Measurements from ENCODE around the gene SH3BP4. TPM values are rescaled to one million over a fixed set of nuclear protein-coding genes. Genes with fewer than 3 reads are reported as not detected.

SH3BP4 gene
- total and polyA plus RNA-seq, 2 of the 13 experiments (the other 11 are each of a cell fraction or from before 2014, with no cell fraction given) = 34.6 to 99.1 TPM

GRCh38 chr2:235055891-235056516 lies 104.2 kb downstream of the SH3BP4 start (continued):
- TF ChIP-seq, protein P1, sequence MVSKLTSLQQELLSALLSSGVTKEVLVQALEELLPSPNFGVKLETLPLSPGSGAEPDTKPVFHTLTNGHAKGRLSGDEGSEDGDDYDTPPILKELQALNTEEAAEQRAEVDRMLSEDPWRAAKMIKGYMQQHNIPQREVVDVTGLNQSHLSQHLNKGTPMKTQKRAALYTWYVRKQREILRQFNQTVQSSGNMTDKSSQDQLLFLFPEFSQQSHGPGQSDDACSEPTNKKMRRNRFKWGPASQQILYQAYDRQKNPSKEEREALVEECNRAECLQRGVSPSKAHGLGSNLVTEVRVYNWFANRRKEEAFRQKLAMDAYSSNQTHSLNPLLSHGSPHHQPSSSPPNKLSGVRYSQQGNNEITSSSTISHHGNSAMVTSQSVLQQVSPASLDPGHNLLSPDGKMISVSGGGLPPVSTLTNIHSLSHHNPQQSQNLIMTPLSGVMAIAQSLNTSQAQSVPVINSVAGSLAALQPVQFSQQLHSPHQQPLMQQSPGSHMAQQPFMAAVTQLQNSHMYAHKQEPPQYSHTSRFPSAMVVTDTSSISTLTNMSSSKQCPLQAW (CRISPR knock-in tag; IDR thresholded peaks at IDR 0.05) = no peak
- TF ChIP-seq ZNF496 (CRISPR knock-in tag; IDR thresholded peaks at IDR 0.05; ENCODE audit: insufficient replicate concordance) (no peak), KDM2A (CRISPR knock-in tag; IDR thresholded peaks at IDR 0.05; ENCODE audit: borderline replicate concordance, low read depth) (peak; percentile 50; the same call in 1 of the 2 replicates), HOXA9 (CRISPR knock-in tag; IDR thresholded peaks at IDR 0.05; ENCODE audit: borderline replicate concordance) (no peak), SP1 (IDR thresholded peaks at IDR 0.05) (no peak), SP1 (CRISPR knock-in tag; IDR thresholded peaks at IDR 0.05) (no peak), TAF1 (CRISPR knock-in tag; IDR thresholded peaks at IDR 0.05) (no peak), SNAPC2 (CRISPR knock-in tag; IDR thresholded peaks at IDR 0.05) (no peak), ZFP1 (CRISPR knock-in tag; IDR thresholded peaks at IDR 0.05) (0 out of 2 replicates have a peak, but pooled peaks have one; percentile 37), ZNF232 (CRISPR knock-in tag; IDR thresholded peaks at IDR 0.05; ENCODE audit: borderline replicate concordance) (peak; percentile 54; the same call in 1 of the 2 replicates), STAT5B (CRISPR knock-in tag; IDR thresholded peaks at IDR 0.05) (no peak), SOX6 (IDR thresholded peaks at IDR 0.05) (no peak), SOX6 (CRISPR knock-in tag; IDR thresholded peaks at IDR 0.05) (peak; percentile 25; the same call in 1 of the 2 replicates), ZNF501 (CRISPR knock-in tag; IDR thresholded peaks at IDR 0.05) (peak; percentile 27; the same call in 1 of the 2 replicates), ZNF670 (CRISPR knock-in tag; IDR thresholded peaks at IDR 0.05; ENCODE audit: borderline replicate concordance) (no peak), SRY (CRISPR knock-in tag; IDR thresholded peaks at IDR 0.05) (no peak), MEIS1 (CRISPR knock-in tag; IDR thresholded peaks at IDR 0.05; ENCODE audit: borderline replicate concordance) (peak; percentile 33; the same call in 1 of the 2 replicates), JDP2 (CRISPR knock-in tag; IDR thresholded peaks at IDR 0.05; ENCODE audit: borderline replicate concordance) (no peak), CHD4 (IDR thresholded peaks at IDR 0.05; ENCODE audit: borderline replicate concordance, low read length) (no peak), AFF4 (CRISPR knock-in tag; IDR thresholded peaks at IDR 0.05) (no peak), NFYB (CRISPR knock-in tag; IDR thresholded peaks at IDR 0.05) (no peak), PAF1 (CRISPR knock-in tag; IDR thresholded peaks at IDR 0.05) (no peak; the same call in none of the 2 replicates), PAX8 (CRISPR knock-in tag; IDR thresholded peaks at IDR 0.05; ENCODE audit: borderline replicate concordance) (no peak), ZNF138 (CRISPR knock-in tag; IDR thresholded peaks at IDR 0.05; ENCODE audit: low read depth) (no peak), ZFP37 (CRISPR knock-in tag; IDR thresholded peaks at IDR 0.05; ENCODE audit: borderline replicate concordance) (peak; percentile 24; the same call in 1 of the 2 replicates), KAT8 (CRISPR knock-in tag; IDR thresholded peaks at IDR 0.05) (0 out of 2 replicates have a peak, but pooled peaks have one; percentile 20), RCOR2 (CRISPR knock-in tag; IDR thresholded peaks at IDR 0.05) (no peak)
- TF ChIP-seq, protein P2, sequence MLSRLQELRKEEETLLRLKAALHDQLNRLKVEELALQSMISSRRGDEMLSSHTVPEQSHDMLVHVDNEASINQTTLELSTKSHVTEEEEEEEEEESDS (CRISPR knock-in tag; IDR thresholded peaks at IDR 0.05; ENCODE audit: borderline replicate concordance) = no peak

Data from HepG2 (cell line).